DOHH2 (cell line): Measurements from ENCODE around the gene HS6ST1.

Experiments used
- EZH2phosphoT487 ChIP-seq: fragments of 200-600 bp; sonication (generic); IDR thresholded peaks from 2 replicates; pipeline ENCODE4 v1.6.1; 2017; ENCODE audit warnings: borderline replicate concordance, mild to moderate bottlenecking, antibody characterized with exemption, low read length, moderate library complexity, mixed read lengths
- TF ChIP-seq, protein P1 (sequence below): fragments of 200-600 bp; sonication (generic); IDR thresholded peaks from one replicate; pipeline ENCODE4 v1.5.1; 2014; ENCODE audit warnings: antibody characterized with exemption, mild to moderate bottlenecking, low read depth, low read length; ENCODE audit not compliant: poor library complexity, severe bottlenecking

DNA sequence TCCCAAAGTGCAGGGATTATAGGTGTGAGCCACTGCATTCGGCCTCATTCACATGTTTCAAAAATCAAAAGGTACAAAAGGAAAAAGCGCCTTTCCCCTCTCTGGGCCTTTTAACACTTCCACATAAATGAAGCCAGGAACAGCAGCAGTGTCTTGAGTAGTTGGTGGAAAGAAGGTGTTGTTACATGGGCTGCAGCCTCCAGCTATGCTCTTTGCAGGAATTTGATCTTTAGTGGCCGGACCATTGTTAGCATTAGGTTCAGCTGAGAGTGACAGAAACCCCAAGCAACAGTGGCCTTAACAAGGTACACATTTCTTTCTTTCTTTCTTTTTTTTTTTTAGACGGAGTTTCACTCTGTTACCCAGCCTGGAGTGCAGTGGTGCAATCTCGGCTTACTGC lies 59.1 kb downstream of the HS6ST1 start:
- TF ChIP-seq, protein P1, sequence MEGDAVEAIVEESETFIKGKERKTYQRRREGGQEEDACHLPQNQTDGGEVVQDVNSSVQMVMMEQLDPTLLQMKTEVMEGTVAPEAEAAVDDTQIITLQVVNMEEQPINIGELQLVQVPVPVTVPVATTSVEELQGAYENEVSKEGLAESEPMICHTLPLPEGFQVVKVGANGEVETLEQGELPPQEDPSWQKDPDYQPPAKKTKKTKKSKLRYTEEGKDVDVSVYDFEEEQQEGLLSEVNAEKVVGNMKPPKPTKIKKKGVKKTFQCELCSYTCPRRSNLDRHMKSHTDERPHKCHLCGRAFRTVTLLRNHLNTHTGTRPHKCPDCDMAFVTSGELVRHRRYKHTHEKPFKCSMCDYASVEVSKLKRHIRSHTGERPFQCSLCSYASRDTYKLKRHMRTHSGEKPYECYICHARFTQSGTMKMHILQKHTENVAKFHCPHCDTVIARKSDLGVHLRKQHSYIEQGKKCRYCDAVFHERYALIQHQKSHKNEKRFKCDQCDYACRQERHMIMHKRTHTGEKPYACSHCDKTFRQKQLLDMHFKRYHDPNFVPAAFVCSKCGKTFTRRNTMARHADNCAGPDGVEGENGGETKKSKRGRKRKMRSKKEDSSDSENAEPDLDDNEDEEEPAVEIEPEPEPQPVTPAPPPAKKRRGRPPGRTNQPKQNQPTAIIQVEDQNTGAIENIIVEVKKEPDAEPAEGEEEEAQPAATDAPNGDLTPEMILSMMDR = no peak
- no peak for TF ChIP-seq EZH2phosphoT487
